ENCODE measurements around the gene PDZD7. TPM values are rescaled to one million over a fixed set of nuclear protein-coding genes. Genes with fewer than 3 reads are reported as not detected.
A peak's percentile ranks its signal among the peaks of the same experiment; 100 is the strongest.

The PDZD7 gene
- 1 to 10 TPM; 1.1 to 1.9 TPM for total RNA-seq

DNA sequence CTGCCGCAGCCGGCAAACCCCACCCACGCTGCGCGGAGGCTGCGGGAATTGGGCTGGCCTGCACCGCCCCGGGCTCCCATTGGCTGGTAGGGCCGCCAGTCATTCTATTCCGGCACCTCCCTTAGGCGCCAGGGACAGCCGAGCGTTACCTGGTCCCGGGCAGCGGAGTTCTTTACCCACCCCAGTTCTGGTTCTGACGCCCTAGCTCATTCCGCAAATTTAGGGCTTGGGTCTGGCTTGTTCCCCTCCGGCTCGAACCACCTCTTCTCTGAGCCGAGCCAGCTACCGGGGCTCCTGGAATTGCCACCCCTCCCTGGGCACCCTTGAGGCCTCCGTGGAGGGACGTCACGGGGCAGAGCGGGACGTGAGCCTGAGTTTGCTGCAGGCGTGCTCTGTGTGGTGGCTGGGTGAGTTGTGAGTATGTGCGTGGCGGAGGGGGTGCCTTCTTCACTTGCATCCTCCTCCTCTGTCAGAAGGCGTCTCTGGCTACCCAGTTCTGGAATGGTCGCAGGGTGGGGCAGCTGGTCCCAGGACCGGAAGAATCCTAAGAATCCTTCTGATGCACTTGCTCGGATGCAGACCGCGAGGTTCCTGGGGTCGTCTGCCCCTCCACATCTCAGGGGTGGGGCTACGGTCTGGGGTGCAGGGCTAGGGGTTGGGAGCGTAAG is at the start of gene PDZD7, which contains the start of gene SFXN3:
PDZD7 (minus strand) TSS at position 2 of the 668 bp plus-strand sequence. CDS start 910 bp downstream, outside the sequence.
SFXN3 (plus strand) TSS at position 107 of the 668 bp plus-strand sequence. CDS start 3,461 bp downstream, outside the sequence.
- H3K4me1 Mint-ChIP-seq, result peaks cover 27% of the 10 kb centered on the region
- peaks cover 25% of the 10 kb centered on the region for H3K36me3 Mint-ChIP-seq (ENCODE audit: low read depth)
- peaks cover 14% of the 10 kb centered on the region for H3K27me3 Mint-ChIP-seq
- CTCF ChIA-PET, result interaction anchor here (1.0 to 8.6 kb wide), 16 partner anchors 11 to 130 kb away, joined by 3 to 120 read pairs (median 6); partner anchors contain the start of gene KAZALD1
- POLR2A ChIA-PET, result interaction anchor here (0.6 to 4.6 kb wide), 14 partner anchors 8 to 664 kb away, joined by 3 to 36 read pairs (median 6); partner anchors contain the start of genes KAZALD1 and SLF2
- DNase-seq, result peak; percentile 97
- H3K4me3 Mint-ChIP-seq, result peak within 1 kb of the TSS; percentile 91
- no peaks in the 10 kb centered on the region for H3K9me3 Mint-ChIP-seq
- H3K27ac Mint-ChIP-seq, result peak within 1 kb of the TSS; percentile 96

DNA sequence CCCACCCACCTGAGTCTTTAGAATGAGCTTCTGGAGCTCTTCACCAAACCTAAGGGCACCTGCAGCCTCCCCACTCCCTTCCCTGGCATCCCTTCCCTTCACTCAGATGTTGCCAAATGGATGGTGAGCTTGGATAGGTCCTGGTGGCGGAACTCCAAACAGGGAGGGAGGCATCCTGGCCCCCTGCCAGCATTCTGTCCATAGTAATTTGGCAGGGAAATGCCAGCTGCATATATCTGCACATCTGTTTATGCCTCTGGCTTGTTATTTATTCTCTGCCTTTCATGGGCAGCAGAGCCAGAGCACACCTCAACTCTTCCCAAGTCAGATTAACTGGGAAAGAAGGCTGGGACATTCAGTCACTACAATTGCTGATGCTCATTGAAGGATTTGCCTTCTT is 48.9 kb upstream of the PDZD7 start:
- ChIA-PET POLR2A (no interaction called here), CTCF (interaction anchor here (0.7 kb wide), 1 partner anchor 62 kb away, joined by 4 read pairs; no protein-coding TSS in a partner anchor)
- Mint-ChIP-seq H3K36me3 (ENCODE audit: low read depth) (no peaks in the 10 kb centered on the region), H3K9me3 (no peaks in the 10 kb centered on the region), H3K27ac (no peak overlapping the region), H3K4me3 (no peak overlapping the region), H3K27me3 (peaks cover 41% of the 10 kb centered on the region), H3K4me1 (peaks cover 6% of the 10 kb centered on the region)
- no peak for DNase-seq

DNA sequence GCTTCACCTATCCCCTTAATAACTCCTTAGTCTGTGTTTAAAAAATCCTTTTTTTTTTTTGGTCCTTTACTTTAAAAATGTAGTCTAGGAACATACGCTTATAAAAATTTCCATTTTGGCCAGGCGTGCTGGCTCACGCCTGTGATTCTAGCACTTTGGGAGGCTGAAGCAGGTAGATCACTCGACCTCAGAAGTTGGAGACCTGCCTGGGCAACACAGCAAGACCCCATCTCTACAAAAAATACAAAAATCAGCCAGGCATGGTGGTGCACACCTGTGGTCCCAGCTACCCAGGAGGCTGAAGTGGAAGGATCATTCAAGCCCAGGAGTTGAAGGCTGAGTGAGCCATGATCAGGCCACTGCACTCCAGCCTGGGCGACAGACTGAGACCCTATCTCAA is 45.7 kb upstream of the PDZD7 start:
- ChIA-PET POLR2A (no interaction called here), CTCF (interaction anchor here (0.9 to 1.3 kb wide), 3 partner anchors 22 to 42 kb away, joined by 3 to 5 read pairs (median 4); no protein-coding TSS in a partner anchor)
- Mint-ChIP-seq H3K4me3 (no peak overlapping the region), H3K4me1 (peaks cover 10% of the 10 kb centered on the region), H3K9me3 (no peaks in the 10 kb centered on the region), H3K27ac (no peak overlapping the region), H3K36me3 (ENCODE audit: low read depth) (no peaks in the 10 kb centered on the region), H3K27me3 (peaks cover 51% of the 10 kb centered on the region)
- DNase-seq, result no peak

GRCh38 chr10:101075775-101076174 is 44.8 kb upstream of the PDZD7 start:
- no peaks in the 10 kb centered on the region for H3K36me3 Mint-ChIP-seq (ENCODE audit: low read depth)
- no peak for DNase-seq
- no peaks in the 10 kb centered on the region for H3K9me3 Mint-ChIP-seq
- H3K4me1 Mint-ChIP-seq, result peaks cover 10% of the 10 kb centered on the region
- peaks cover 46% of the 10 kb centered on the region for H3K27me3 Mint-ChIP-seq
- no peak overlapping the region for H3K27ac Mint-ChIP-seq
- no peak overlapping the region for H3K4me3 Mint-ChIP-seq
- ChIA-PET POLR2A (no interaction called here), CTCF (interaction anchor here (0.9 to 1.8 kb wide), 5 partner anchors 9 to 41 kb away, joined by 3 to 5 read pairs (median 4); no protein-coding TSS in a partner anchor)

GRCh38 chr10:101073631-101074030 is 42.7 kb upstream of the PDZD7 start:
- Mint-ChIP-seq H3K27ac (no peak overlapping the region), H3K9me3 (no peaks in the 10 kb centered on the region), H3K36me3 (ENCODE audit: low read depth) (no peaks in the 10 kb centered on the region), H3K27me3 (peaks cover 41% of the 10 kb centered on the region), H3K4me1 (peaks cover 10% of the 10 kb centered on the region), H3K4me3 (no peak overlapping the region)
- DNase-seq, result no peak
- ChIA-PET POLR2A (no interaction called here), CTCF (interaction anchor here (0.7 to 1.4 kb wide), 4 partner anchors 8 to 68 kb away, joined by 3 to 4 read pairs (median 3); no protein-coding TSS in a partner anchor)

DNA sequence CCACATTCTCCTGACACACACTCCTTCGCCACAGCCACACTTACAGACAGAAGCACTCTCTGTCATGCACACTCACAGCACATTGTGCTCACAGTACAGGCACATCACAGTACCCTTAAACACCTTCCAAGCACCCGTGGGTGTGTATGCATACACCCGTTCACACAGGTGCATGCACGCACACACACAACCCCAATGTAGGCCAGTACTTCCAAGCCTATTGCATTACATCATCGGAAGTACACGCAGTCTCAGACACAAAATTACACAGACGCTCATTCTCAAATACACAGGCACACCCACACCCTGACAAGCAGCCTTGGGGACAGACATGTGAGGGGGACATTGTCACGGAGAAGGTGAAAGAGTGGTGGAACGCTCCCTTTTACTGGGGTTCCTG is 42.0 kb upstream of the PDZD7 start:
- CTCF ChIA-PET, result no interaction called here
- no peak for DNase-seq
- POLR2A ChIA-PET, result no interaction called here
- H3K27ac Mint-ChIP-seq, result no peak overlapping the region
- H3K36me3 Mint-ChIP-seq (ENCODE audit: low read depth), result no peaks in the 10 kb centered on the region
- no peak overlapping the region for H3K4me3 Mint-ChIP-seq
- H3K4me1 Mint-ChIP-seq, result peaks cover 10% of the 10 kb centered on the region
- H3K27me3 Mint-ChIP-seq, result peaks cover 37% of the 10 kb centered on the region
- H3K9me3 Mint-ChIP-seq, result no peaks in the 10 kb centered on the region

- POLR2A ChIA-PET, result interaction anchor here (1.3 kb wide), 1 partner anchor 12 kb away, joined by 3 read pairs; no protein-coding TSS in a partner anchor
- CTCF ChIA-PET, result interaction anchor here (0.6 to 1.3 kb wide), 5 partner anchors 10 to 57 kb away, joined by 3 to 4 read pairs (median 3); partner anchors contain the start of gene KAZALD1
- no peak for DNase-seq
- Mint-ChIP-seq H3K9me3 (no peaks in the 10 kb centered on the region), H3K36me3 (ENCODE audit: low read depth) (no peaks in the 10 kb centered on the region), H3K27me3 (peaks cover 45% of the 10 kb centered on the region), H3K27ac (no peak overlapping the region), H3K4me3 (no peak overlapping the region), H3K4me1 (peaks cover 17% of the 10 kb centered on the region)
These were observed 41.0 kb upstream of the PDZD7 start for GRCh38 chr10:101071885-101072433.

- no peak overlapping the region for H3K27ac Mint-ChIP-seq
- POLR2A ChIA-PET, result interaction anchor here (1.3 kb wide), 1 partner anchor 11 kb away, joined by 3 read pairs; no protein-coding TSS in a partner anchor
- CTCF ChIA-PET, result interaction anchor here (0.6 to 1.3 kb wide), 7 partner anchors 9 to 57 kb away, joined by 3 to 4 read pairs (median 3); partner anchors contain the start of gene KAZALD1
- peaks cover 49% of the 10 kb centered on the region for H3K27me3 Mint-ChIP-seq
- no peak for DNase-seq
- peaks cover 21% of the 10 kb centered on the region for H3K4me1 Mint-ChIP-seq
- no peak overlapping the region for H3K4me3 Mint-ChIP-seq
- no peaks in the 10 kb centered on the region for H3K9me3 Mint-ChIP-seq
- H3K36me3 Mint-ChIP-seq (ENCODE audit: low read depth), result no peaks in the 10 kb centered on the region
These were observed 40.4 kb upstream of the PDZD7 start for GRCh38 chr10:101071267-101071884.

DNA sequence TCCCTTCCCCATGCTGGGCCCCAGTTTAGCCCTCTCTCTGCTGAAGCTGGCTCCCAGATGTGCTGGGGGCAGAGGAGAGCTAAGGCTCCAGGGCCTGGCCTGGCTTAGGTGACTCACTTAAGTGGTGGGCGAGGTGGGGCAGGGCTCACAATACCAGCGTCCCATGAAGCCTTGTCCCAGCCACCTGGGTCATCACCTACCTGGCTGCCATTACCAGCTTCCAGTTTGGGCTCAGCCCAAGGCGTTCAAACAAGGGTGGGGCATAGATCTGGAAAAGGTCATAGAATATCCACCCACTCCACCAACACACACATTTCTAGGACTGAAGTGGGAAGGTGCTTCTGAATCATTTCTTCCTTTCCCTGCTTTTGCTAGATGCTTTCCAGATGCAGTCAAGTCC is 39.2 kb upstream of the PDZD7 start:
- CTCF ChIA-PET, result interaction anchor here (0.6 to 23.6 kb wide), 3 partner anchors 9 to 72 kb away, joined by 3 to 515 read pairs (median 4); no protein-coding TSS in a partner anchor
- peaks cover 23% of the 10 kb centered on the region for H3K4me1 Mint-ChIP-seq
- H3K36me3 Mint-ChIP-seq (ENCODE audit: low read depth), result no peaks in the 10 kb centered on the region
- H3K9me3 Mint-ChIP-seq, result no peaks in the 10 kb centered on the region
- H3K4me3 Mint-ChIP-seq, result no peak overlapping the region
- DNase-seq, result no peak
- no peak overlapping the region for H3K27ac Mint-ChIP-seq
- POLR2A ChIA-PET, result interaction anchor here (0.6 kb wide), 1 partner anchor 841 kb away, joined by 3 read pairs; the partner anchor contains the start of gene CHUK
- peaks cover 50% of the 10 kb centered on the region for H3K27me3 Mint-ChIP-seq

GRCh38 chr10:101069441-101069840 is 38.5 kb upstream of the PDZD7 start:
- Mint-ChIP-seq H3K4me1 (peaks cover 23% of the 10 kb centered on the region), H3K36me3 (ENCODE audit: low read depth) (no peaks in the 10 kb centered on the region), H3K4me3 (no peak overlapping the region), H3K27me3 (peaks cover 55% of the 10 kb centered on the region), H3K9me3 (no peaks in the 10 kb centered on the region), H3K27ac (no peak overlapping the region)
- ChIA-PET POLR2A (interaction anchor here (0.6 kb wide), 2 partner anchors 348 to 840 kb away, joined by 3 read pairs; partner anchors contain the start of gene CHUK), CTCF (interaction anchor here (0.9 to 23.6 kb wide), 5 partner anchors 10 to 72 kb away, joined by 3 to 515 read pairs (median 6); no protein-coding TSS in a partner anchor)
- DNase-seq, result no peak

DNA sequence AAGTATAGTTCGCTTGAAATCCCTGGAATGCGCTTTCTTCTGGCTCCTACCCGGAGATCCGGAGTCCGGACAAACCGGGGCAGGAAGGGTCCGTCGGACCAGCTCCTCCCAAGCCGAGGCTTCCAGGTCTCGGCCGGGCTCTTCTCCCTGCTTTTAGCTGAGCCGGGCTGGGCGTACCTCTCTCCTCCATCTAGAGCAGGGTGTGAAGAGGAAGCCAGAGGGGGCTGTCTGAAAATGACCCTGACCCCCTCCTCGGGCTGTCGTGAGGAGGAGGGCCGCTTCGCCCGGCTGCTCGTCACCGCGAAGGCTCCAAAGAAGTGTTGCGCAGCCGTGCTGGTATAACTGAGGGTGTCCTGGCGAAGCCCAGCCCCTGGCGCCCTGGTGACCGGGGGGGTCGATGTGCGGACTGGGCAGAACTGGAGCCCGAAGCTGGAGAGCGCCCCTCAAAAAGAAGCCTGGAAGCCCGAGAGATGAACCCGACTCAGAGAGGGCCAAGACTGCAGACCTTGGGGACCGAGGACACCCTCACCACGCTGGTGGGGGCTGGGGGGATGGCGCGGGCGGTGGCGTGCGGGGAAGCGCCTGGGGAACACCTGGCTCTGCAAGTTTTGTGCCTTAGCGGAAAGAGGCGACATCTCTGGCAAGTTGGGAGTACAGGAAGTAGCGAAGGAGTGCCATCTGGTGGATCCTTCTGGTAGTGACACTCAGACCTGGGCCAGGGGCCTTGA is 36.6 kb upstream of the PDZD7 start:
- ChIA-PET POLR2A (interaction anchor here (0.8 to 1.6 kb wide), 2 partner anchors 12 to 25 kb away, joined by 3 to 6 read pairs; no protein-coding TSS in a partner anchor), CTCF (interaction anchor here (0.8 to 23.6 kb wide), 6 partner anchors 9 to 74 kb away, joined by 3 to 515 read pairs (median 8); partner anchors contain the start of genes PDZD7 and SFXN3)
- Mint-ChIP-seq H3K9me3 (no peaks in the 10 kb centered on the region), H3K27ac (no peak overlapping the region), H3K4me3 (peak overlapping the region; percentile 77), H3K36me3 (ENCODE audit: low read depth) (no peaks in the 10 kb centered on the region), H3K4me1 (peaks cover 24% of the 10 kb centered on the region), H3K27me3 (peaks cover 51% of the 10 kb centered on the region)
- DNase-seq, result peak; percentile 82

DNA sequence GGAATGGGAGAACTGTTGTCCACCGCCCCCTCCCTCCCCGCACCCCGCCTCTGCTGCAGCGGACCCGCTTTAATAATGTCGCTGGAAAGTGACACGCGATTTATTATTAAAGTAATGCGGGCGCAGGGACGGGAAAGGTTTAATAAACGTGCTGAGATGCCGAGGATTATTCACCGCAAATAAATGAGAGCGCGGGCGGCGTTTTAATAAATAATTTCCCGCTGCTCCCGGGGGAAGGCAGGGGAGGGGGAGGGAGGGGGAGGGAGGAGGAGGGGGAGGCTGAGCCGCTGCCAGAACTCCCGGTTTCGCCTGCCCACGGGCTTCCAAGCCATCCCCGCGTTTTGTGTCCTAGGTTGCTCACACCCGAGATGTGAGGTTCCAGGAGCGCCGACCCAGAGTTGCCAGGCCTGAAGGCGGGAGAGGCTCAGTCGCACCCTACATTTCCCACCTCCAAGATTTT is 36.0 kb upstream of the PDZD7 start:
- H3K27me3 Mint-ChIP-seq, result peaks cover 47% of the 10 kb centered on the region
- DNase-seq, result no peak
- H3K4me1 Mint-ChIP-seq, result peaks cover 30% of the 10 kb centered on the region
- H3K4me3 Mint-ChIP-seq, result peak overlapping the region; percentile 77
- ChIA-PET POLR2A (interaction anchor here (0.8 to 1.6 kb wide), 4 partner anchors 12 to 34 kb away, joined by 3 to 6 read pairs (median 3); no protein-coding TSS in a partner anchor), CTCF (interaction anchor here (0.8 to 23.6 kb wide), 7 partner anchors 8 to 75 kb away, joined by 3 to 515 read pairs (median 6); partner anchors contain the start of genes PDZD7 and SFXN3)
- no peak overlapping the region for H3K27ac Mint-ChIP-seq
- no peaks in the 10 kb centered on the region for H3K36me3 Mint-ChIP-seq (ENCODE audit: low read depth)
- H3K9me3 Mint-ChIP-seq, result no peaks in the 10 kb centered on the region

Measured in activated CD4-positive, alpha-beta memory T cell treated with anti-CD3 and anti-CD28 coated beads, Interleukin-2, amount 10 ng/mL, durations not matched to agents 7 days and 5 days (primary cell).